Measurements from ENCODE around the gene SUGCT.

Gene SUGCT

DNA sequence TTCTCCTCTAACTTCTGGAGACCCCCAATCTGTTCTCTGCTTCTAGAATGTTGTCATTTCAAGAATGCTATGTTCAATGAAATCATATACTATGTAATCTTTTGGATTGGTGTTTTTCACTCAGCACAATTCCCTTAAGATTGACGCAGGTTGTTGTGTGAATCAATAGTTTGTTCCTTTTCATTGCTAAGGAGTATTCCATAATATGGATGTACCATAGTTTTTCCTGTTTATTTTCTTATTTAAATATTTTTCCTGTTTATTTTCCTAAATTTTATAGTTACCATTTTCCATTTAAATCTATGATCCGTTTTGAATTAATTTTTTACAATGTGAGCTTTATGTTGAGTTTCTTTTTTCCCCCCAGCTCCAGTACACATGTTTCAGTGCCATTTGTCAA is 604.5 kb downstream of the SUGCT start:
- H3K4me1 ChIP-seq (ENCODE audit: insufficient read depth, insufficient read length) = no peaks in the 10 kb centered on the region
- H3K4me3 ChIP-seq (ENCODE audit: insufficient read length, low read depth) = no peak overlapping the region
- H3K36me3 ChIP-seq (ENCODE audit: insufficient read depth, insufficient read length, low read length) = no peaks in the 10 kb centered on the region
- no peak for DNase-seq (ENCODE audit: low read depth, low spot score)
- TF ChIP-seq ZNF274 (IDR thresholded peaks at IDR 0.05; ENCODE audit: low read depth, low read length) = no peak
- TF ChIP-seq SUZ12 (IDR thresholded peaks at IDR 0.05; ENCODE audit: extremely low read depth, insufficient read depth, insufficient read length) = no peak
- TF ChIP-seq YY1 (IDR thresholded peaks at IDR 0.05; ENCODE audit: insufficient read depth, insufficient read length) = no peak
- H3K27me3 ChIP-seq (ENCODE audit: insufficient read depth, insufficient read length) = no peaks in the 10 kb centered on the region
- H3K9ac ChIP-seq (ENCODE audit: insufficient read length, low read depth) = no peak overlapping the region
- peaks cover 12% of the 10 kb centered on the region; the same call in 1 of the 2 replicates for H3K9me3 ChIP-seq (ENCODE audit: insufficient read depth, low read length)

DNA sequence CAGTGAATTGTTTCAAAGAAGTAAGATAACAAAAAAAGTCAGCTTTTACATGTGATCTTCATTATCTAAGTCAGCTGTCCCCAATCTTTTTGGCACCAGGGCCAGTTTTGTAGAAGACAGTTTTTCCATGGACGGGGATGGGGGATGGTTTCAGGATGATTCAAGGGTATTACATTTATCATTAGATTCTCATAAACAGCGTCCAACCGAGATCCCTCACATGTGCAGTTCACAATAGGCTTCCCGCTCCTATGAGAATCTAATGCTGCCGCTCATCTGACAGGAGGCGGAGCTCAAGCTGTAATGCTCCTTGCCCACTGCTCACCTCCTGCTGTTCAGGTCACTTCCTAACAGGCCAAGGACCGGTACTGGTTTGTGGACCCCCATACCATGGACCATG is 607.5 kb downstream of the SUGCT start:
- no peaks in the 10 kb centered on the region for H3K4me1 ChIP-seq (ENCODE audit: insufficient read depth, insufficient read length)
- H3K9me3 ChIP-seq (ENCODE audit: insufficient read depth, low read length) = peaks cover 12% of the 10 kb centered on the region; the same call in 1 of the 2 replicates
- no peak overlapping the region for H3K9ac ChIP-seq (ENCODE audit: insufficient read length, low read depth)
- H3K36me3 ChIP-seq (ENCODE audit: insufficient read depth, insufficient read length, low read length) = no peaks in the 10 kb centered on the region
- no peak overlapping the region for H3K4me3 ChIP-seq (ENCODE audit: insufficient read length, low read depth)
- H3K27me3 ChIP-seq (ENCODE audit: insufficient read depth, insufficient read length) = no peaks in the 10 kb centered on the region
- TF ChIP-seq YY1 (IDR thresholded peaks at IDR 0.05; ENCODE audit: insufficient read depth, insufficient read length) (no peak), ZNF274 (IDR thresholded peaks at IDR 0.05; ENCODE audit: low read depth, low read length) (no peak), SUZ12 (IDR thresholded peaks at IDR 0.05; ENCODE audit: extremely low read depth, insufficient read depth, insufficient read length) (no peak)
- DNase-seq (ENCODE audit: low read depth, low spot score) = no peak

DNA sequence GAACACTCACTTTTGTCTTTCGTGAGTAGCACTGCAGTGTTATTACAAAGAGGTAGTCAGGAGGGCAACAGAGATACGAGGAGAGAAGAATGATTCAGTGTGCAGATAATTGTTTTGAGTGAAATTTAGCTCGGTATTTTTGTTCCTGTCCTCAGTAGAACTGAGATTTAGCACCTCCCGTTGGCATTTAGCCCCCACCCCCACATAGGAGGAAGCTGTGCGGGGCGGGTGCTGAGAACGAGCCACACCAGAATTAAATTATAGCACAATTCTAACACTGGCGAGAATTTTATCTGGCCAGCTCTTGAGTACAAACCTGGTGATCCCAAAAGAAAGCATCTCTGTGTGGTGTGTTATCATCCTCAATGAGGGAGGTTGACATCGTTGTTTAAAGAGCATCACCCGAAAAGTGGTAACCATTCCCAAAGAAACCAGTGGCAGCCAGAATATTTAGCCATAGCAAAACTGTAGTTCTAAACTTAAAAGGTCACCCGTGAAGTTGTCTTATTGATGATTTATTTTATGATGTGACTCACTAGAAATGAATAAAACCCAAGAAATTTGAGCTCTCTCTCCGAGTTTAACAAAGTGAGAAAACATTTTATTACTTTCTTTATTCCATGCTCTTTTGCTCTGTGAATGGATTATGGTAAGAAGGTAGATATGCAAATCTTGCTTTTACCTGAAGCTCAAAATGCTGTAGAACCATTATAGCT is 612.2 kb downstream of the SUGCT start:
- H3K4me3 ChIP-seq (ENCODE audit: insufficient read length, low read depth) = no peak overlapping the region
- no peaks in the 10 kb centered on the region for H3K27me3 ChIP-seq (ENCODE audit: insufficient read depth, insufficient read length)
- no peak overlapping the region for H3K9ac ChIP-seq (ENCODE audit: insufficient read length, low read depth)
- H3K9me3 ChIP-seq (ENCODE audit: insufficient read depth, low read length) = no peaks in the 10 kb centered on the region
- H3K36me3 ChIP-seq (ENCODE audit: insufficient read depth, insufficient read length, low read length) = no peaks in the 10 kb centered on the region
- H3K4me1 ChIP-seq (ENCODE audit: insufficient read depth, insufficient read length) = no peaks in the 10 kb centered on the region
- TF ChIP-seq ZNF274 (IDR thresholded peaks at IDR 0.05; ENCODE audit: low read depth, low read length) = no peak
- TF ChIP-seq SUZ12 (IDR thresholded peaks at IDR 0.05; ENCODE audit: extremely low read depth, insufficient read depth, insufficient read length) = no peak
- no peak for TF ChIP-seq YY1 (IDR thresholded peaks at IDR 0.05; ENCODE audit: insufficient read depth, insufficient read length)
- DNase-seq (ENCODE audit: low read depth, low spot score) = no peak

DNA sequence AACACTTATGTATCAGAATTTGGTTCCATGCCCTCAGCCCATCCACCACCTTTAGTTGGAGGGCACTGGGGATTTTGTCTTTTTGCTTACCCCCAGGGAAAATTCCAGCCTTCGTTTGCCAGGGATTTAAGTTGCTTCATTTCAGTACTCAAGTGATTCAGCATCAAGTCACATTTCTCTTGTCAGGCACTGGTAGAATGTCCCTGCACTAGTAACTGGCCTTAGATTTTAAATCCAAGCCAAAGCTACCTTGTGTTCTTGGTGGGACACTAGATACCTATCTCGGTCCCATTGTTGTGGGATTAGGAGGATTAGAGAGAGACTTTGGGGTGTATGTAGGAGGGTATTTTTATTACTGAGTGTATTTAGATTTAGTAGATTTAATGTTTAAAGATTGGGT is 613.1 kb downstream of the SUGCT start:
- no peaks in the 10 kb centered on the region for H3K27me3 ChIP-seq (ENCODE audit: insufficient read depth, insufficient read length)
- DNase-seq (ENCODE audit: low read depth, low spot score) = no peak
- H3K4me1 ChIP-seq (ENCODE audit: insufficient read depth, insufficient read length) = no peaks in the 10 kb centered on the region

DNA sequence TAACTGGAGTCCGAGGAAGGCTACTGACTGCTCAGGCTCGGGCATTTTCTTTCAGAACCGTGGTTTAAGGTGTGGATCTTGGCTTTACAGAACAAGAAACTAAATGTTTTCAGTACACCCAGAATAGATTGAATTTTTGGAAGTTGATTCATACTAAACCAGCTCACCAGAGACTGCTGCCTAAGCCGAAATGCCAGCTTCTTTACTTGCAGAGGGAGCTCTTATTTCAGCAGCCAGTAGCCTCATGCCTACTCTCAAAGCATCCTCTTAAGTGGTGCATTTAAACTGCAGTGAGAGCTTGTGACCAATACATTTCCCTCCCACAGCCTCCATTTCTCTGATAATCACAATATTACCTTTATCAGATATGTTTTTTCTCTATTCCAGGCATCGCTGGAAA is 615.1 kb downstream of the SUGCT start:
- H3K4me3 ChIP-seq (ENCODE audit: insufficient read length, low read depth) = no peak overlapping the region
- no peaks in the 10 kb centered on the region for H3K36me3 ChIP-seq (ENCODE audit: insufficient read depth, insufficient read length, low read length)
- H3K9me3 ChIP-seq (ENCODE audit: insufficient read depth, low read length) = no peaks in the 10 kb centered on the region
- H3K9ac ChIP-seq (ENCODE audit: insufficient read length, low read depth) = no peak overlapping the region
- TF ChIP-seq SUZ12 (IDR thresholded peaks at IDR 0.05; ENCODE audit: extremely low read depth, insufficient read depth, insufficient read length) (no peak), YY1 (IDR thresholded peaks at IDR 0.05; ENCODE audit: insufficient read depth, insufficient read length) (no peak), ZNF274 (IDR thresholded peaks at IDR 0.05; ENCODE audit: low read depth, low read length) (no peak)
- H3K27me3 ChIP-seq (ENCODE audit: insufficient read depth, insufficient read length) = no peaks in the 10 kb centered on the region
- H3K4me1 ChIP-seq (ENCODE audit: insufficient read depth, insufficient read length) = no peaks in the 10 kb centered on the region
- DNase-seq (ENCODE audit: low read depth, low spot score) = no peak

More for the DNA sequence above, 613.1 kb downstream of the SUGCT start:
- H3K9ac ChIP-seq (ENCODE audit: insufficient read length, low read depth) = no peak overlapping the region
- no peak overlapping the region for H3K4me3 ChIP-seq (ENCODE audit: insufficient read length, low read depth)
- no peaks in the 10 kb centered on the region for H3K36me3 ChIP-seq (ENCODE audit: insufficient read depth, insufficient read length, low read length)
- TF ChIP-seq YY1 (IDR thresholded peaks at IDR 0.05; ENCODE audit: insufficient read depth, insufficient read length) (no peak), ZNF274 (IDR thresholded peaks at IDR 0.05; ENCODE audit: low read depth, low read length) (no peak), SUZ12 (IDR thresholded peaks at IDR 0.05; ENCODE audit: extremely low read depth, insufficient read depth, insufficient read length) (no peak)
- no peaks in the 10 kb centered on the region for H3K9me3 ChIP-seq (ENCODE audit: insufficient read depth, low read length)

DNA sequence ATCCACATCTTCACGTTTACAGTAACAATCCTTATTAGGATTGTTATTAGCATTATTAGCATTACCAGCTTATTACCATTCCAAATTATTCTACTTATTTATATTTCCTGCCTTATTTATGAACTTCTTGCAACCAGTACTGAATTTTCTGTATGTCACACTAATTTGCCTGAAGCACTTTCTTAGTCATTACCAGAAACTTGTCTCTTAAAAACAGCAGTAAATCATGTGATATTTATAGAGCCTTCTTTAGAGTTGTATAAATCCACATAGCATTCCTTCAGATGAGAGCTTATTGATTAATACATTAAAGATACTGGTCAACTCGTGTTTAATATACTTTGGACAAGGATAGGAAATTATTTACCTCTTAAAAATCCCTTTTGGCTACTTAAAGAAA is 618.6 kb downstream of the SUGCT start:
- H3K9ac ChIP-seq (ENCODE audit: insufficient read length, low read depth) = no peak overlapping the region
- DNase-seq (ENCODE audit: low read depth, low spot score) = no peak
- H3K4me1 ChIP-seq (ENCODE audit: insufficient read depth, insufficient read length) = no peaks in the 10 kb centered on the region
- H3K27me3 ChIP-seq (ENCODE audit: insufficient read depth, insufficient read length) = no peaks in the 10 kb centered on the region
- H3K4me3 ChIP-seq (ENCODE audit: insufficient read length, low read depth) = no peak overlapping the region
- H3K36me3 ChIP-seq (ENCODE audit: insufficient read depth, insufficient read length, low read length) = no peaks in the 10 kb centered on the region
- H3K9me3 ChIP-seq (ENCODE audit: insufficient read depth, low read length) = no peaks in the 10 kb centered on the region
- TF ChIP-seq ZNF274 (IDR thresholded peaks at IDR 0.05; ENCODE audit: low read depth, low read length) (no peak), SUZ12 (IDR thresholded peaks at IDR 0.05; ENCODE audit: extremely low read depth, insufficient read depth, insufficient read length) (no peak), YY1 (IDR thresholded peaks at IDR 0.05; ENCODE audit: insufficient read depth, insufficient read length) (no peak)

DNA sequence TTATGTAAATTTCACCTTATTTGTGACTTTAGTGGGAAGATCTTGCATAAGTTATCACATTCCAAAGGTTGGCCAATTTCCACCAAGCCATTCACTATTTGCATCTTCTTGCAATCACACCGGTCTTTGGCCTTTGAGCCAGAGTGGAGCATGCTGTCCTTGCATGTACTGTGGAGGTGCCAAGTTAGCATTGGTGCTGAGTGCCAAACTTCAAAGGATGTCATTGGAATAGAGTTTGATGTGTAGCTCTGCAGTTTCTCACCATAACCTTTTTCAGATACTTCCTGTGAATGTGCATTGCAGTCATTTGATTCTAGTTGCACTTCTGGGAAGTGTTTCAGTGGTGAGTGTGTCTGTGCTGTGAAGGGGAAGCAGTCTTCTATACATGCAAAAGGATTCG is 620.6 kb downstream of the SUGCT start:
- Histone ChIP-seq H3K9me3 (ENCODE audit: insufficient read depth, low read length) (no peaks in the 10 kb centered on the region), H3K36me3 (ENCODE audit: insufficient read depth, insufficient read length, low read length) (no peaks in the 10 kb centered on the region), H3K9ac (ENCODE audit: insufficient read length, low read depth) (no peak overlapping the region), H3K4me3 (ENCODE audit: insufficient read length, low read depth) (no peak overlapping the region), H3K27me3 (ENCODE audit: insufficient read depth, insufficient read length) (no peaks in the 10 kb centered on the region), H3K4me1 (ENCODE audit: insufficient read depth, insufficient read length) (no peaks in the 10 kb centered on the region)
- TF ChIP-seq YY1 (IDR thresholded peaks at IDR 0.05; ENCODE audit: insufficient read depth, insufficient read length) (no peak), ZNF274 (IDR thresholded peaks at IDR 0.05; ENCODE audit: low read depth, low read length) (no peak), SUZ12 (IDR thresholded peaks at IDR 0.05; ENCODE audit: extremely low read depth, insufficient read depth, insufficient read length) (no peak)
- no peak for DNase-seq (ENCODE audit: low read depth, low spot score)
